ENCODE measurements around the gene TNIP2.

Gene TNIP2, protein sequence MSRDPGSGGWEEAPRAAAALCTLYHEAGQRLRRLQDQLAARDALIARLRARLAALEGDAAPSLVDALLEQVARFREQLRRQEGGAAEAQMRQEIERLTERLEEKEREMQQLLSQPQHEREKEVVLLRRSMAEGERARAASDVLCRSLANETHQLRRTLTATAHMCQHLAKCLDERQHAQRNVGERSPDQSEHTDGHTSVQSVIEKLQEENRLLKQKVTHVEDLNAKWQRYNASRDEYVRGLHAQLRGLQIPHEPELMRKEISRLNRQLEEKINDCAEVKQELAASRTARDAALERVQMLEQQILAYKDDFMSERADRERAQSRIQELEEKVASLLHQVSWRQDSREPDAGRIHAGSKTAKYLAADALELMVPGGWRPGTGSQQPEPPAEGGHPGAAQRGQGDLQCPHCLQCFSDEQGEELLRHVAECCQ
- total RNA-seq = 44.0 to 142 (median 71.0) reads per million in 3 experiments

DNA sequence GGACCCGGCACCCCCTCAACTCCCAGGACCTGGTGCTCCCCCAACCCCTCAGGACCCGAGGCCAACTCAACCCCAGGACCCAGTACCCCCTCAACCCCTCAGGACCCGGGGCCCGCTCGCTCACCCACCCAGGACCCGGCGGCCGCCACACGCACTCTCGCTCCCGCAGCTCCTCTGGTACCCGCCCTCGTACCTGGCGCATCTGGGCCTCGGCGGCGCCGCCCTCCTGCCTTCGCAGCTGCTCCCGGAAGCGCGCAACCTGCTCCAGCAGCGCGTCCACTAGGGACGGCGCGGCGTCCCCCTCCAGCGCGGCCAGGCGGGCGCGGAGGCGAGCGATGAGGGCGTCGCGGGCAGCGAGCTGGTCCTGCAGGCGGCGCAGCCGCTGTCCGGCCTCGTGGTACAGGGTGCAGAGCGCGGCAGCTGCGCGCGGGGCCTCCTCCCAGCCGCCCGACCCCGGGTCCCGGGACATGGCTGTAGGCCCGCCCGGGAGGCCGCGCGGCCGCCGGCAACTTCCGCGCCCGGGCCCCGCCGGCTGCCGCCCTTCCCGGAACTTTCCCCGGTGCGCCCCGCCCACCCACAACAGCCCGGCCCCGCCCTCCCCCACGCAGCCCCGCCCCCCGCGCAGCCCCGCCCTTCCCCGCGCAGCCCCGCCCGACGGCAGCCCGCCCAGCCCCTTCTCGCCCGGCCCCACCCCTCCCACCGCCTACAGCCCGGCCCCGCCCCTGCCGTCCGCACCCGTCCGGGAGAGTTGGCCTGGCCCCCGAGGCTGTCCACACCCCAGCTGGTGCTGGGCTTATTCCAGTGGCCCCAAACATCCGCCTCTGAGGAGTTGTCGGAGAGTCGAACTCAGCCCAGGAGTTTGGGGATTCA lies at the start of gene TNIP2:
Gene TNIP2, minus strand, starts transcription at position 516 of the 870 bp plus-strand sequence. Its CDS starts 47 bp downstream, at position 469.
- peak; percentile 77 for DNase-seq

DNA sequence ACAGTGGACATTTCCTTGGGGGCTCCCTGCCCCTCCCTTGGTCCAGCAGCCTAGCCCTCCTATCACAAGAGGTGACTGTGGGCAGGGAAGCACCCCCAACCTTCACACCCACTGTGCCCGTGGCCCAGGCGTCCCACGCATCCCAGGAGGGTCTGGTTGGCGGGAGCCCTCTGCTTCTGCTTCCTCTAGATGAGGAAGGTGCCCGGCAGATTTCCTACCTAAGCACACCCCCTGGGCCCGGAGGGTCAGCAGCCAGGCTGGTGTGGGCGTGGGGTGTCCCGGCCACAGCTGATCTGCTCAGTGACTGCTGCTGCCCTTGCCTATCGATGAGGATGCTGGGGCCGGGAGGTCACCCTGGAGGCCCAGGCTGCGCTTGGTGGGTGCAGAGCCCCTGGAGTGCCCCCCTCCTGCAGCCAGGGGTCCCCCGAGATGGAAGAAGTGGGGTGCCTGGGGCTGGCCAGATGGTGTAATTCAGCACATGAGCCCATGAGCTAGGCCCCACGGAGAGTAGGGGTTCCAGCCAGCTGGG lies 48.9 kb upstream of the TNIP2 start:
- no peak for DNase-seq

DNA sequence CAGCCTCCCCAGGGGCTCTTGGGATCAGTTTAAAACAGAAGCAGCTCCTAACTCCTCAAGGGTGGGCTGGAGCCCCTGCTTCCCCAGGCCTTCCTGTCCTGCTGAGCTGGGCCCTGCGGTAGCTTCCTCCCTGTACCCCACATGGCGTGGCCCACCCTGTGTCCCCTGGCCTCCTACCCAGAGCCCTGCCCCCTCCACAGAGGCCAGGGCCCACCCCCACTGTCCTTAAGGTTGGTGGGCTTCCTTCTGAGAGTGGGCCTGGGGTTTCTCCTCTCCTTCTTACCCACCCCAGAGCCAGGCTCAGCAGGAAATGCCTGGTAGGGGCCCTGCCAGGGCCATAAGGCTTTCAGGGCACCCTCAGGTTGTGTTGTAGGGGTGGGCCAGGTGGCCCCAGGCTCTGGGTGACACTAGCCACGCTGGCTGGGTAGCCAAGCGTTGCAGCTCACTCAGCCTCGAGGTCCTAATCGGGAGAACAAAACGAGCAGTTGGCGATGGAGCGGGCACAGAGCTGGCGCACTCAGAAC lies 48.4 kb upstream of the TNIP2 start:
- DNase-seq = no peak

DNA sequence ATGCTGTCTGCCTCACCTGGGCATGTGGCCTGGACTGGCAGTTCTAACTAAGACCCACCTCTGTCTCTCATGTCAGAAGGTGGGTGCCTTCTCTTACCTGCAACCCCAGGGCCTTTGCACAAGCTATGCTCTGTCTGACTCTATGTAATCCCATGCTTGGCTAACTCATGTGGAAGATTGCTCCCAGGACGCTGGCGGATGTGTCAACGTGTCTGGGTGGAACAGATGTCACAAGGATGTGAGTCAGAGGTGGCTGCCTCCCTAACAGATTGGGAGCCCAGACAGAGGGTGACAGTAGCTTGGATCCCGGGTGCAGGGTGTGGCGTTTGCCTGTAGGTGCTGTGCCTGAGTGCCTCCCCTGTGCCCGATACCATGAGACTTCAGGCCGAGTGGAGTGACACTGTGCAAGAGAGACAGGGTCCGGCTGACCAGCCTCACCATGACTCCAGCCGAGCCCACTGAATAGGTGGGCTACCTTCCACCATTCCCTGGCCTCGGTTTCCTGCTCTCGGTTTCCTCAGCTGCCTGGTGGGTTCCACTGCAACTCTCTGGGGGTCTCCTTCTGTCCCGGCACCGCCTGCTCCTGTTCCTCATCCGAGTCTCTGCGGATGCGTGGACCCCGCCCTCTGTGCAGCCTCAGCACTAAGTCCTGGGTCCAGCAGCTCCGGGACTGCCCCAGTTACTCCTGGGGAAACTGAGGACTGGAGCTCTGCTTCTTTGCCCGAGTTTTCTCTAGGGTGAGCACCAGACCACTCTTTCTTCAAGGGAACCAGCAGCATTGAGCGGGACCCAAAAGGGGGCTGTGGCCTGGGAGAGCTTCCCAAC lies 47.7 kb upstream of the TNIP2 start:
- DNase-seq = no peak

DNA sequence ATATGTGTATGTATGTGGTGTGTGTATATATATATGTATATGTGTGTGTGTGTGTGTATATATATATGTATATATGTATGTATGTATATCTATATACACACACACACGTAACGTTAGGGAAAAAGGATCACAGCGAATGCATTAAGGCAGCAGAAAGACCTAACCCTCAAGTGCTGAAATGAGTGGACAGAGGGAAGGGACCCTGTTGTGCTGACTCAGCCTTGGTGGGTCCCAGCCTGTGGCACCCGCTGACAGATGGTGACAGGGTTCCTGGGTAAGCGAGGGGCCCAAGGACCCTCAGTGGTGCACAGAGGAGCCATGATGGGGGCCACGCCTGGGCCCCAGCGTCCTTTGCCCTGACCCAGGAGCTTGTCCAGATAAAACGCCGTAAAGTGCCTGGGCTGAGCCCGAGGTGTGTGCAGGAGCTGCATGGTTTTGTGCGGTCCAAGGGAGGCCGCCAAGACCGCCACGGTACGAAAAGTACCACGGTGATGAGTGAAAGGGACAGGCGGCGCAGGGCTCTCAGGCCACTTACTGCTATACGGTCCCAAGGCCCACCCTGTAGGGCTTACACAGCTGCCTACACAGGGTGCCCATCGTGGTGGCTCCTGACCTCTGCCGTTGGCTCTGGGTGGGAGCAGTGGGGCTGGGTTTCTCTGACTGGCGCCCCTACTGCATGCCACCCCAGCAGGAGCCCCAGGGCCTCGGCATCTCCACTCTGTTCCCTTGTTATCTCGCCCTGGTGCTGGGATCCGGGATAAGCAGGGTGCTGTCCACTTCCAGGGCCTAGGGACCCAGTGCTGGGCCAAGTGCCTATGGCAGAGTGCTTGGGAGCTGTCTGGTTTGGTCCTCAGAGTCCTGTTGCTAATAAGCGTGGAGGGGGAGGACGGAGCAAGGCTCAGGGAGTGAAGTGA lies 46.7 kb upstream of the TNIP2 start:
- DNase-seq = no peak

DNA sequence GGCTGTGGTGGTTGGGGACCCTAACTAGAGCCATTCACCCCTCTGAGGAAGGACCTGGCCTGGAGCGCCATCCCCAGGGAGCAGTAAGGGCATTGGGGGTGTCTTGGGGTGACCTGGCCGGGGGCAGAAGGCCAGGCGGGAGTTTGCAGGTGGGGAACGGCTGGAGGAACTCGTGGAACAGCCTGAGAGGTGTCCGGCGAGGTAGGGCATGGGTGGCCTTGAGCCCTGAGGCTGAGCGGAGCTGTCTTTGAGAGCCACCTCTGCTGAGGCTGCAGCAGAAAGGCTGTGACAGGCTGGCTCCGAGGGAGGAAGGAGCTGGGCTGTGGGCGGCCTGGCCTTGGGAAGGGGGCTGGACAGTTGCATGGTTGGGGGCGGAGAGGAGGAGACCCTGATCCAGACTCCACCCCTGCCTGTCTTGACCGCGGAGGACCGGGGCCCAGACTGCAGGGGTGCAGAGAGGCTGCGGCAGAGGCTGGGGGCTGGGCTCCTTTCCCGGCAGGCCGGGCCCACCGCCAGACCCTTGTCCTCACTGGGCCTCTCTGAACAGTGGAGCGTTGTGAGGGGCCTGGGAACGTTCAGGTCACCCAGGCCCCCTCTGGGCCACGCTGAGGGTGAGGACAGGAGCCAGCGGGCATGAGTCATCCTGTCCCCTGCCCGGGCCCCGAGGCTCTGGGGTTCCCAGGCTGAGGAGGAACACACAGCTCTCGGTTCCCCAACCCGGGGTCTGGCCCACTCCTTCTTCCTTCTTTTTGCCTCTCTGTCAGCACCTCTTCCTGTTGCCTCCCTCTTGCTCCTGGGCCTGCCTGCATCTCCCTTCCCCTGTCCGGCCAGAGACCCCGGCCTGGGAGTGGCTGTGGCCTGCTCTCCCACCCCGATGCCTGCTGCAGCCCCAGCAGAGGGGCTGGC lies 44.8 kb upstream of the TNIP2 start:
- DNase-seq = no peak

DNA sequence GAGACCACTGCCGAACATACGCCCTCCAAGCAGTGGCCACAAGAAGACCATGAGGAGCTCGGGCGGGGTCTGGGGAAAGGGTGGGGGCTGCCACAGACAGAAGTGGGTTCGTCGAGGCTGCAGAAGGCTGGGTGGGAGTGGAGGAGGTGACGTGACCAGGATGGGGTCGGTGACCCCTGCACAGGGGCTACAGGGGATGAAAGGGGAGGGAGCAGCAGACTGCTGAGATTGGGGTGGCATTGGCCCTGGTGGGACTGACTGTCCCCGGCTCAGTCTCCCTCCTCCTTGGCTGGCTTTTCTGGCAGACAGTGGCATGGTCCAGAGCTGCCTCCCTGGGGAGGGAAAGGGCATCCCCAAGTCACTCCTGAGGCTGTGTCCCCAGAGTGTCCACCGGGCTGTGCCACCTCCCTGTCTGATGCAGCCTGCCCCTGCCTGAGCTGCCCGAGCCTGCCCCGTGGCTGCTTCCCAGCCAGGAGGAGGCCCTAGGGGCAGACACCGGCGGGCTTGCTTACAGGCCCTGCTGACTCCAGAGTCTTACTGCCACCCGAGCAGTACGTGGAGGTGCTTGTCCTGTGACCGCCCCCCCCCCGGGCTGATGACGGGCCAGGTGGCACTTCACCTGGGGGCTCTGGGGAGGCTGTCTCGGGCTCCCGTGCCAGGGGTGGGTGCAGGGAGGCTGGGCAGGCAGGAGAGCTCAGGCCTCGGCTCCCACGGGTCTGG lies 44.0 kb upstream of the TNIP2 start:
- no peak for DNase-seq

DNA sequence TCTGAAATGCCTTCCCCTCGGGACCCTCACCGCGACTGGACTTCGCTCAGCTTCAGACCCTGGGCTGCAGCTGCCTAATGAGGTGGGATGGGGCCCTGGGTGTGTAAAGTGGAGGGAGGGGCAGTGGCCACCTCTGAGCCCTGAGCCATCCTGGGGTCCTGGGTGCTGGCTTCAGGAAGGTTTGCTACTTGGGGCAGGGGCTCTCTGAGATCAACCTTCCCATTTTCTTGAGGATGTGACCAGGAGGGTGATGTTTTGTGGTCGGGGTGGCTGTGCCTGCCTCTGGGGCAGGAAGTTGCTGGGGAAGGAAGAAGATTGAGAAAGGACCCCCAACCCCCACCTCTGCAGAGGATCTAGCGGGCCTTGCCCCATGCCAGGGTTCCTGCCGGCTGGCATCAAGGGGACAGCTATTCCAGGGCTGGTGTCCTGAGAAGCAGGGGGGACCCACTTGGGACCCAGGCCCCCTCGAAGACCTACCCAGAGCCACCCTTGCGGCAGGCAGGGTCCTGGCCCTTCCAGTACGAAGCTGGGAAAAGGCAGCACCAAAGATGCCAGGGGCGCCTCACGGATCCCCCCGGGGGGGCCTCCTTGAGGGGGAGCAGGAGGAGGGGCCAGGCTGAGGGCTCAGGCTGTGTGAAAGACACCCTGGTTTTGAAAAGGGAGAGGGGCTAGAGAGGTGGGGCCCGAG lies 43.2 kb upstream of the TNIP2 start:
- DNase-seq = no peak

DNA sequence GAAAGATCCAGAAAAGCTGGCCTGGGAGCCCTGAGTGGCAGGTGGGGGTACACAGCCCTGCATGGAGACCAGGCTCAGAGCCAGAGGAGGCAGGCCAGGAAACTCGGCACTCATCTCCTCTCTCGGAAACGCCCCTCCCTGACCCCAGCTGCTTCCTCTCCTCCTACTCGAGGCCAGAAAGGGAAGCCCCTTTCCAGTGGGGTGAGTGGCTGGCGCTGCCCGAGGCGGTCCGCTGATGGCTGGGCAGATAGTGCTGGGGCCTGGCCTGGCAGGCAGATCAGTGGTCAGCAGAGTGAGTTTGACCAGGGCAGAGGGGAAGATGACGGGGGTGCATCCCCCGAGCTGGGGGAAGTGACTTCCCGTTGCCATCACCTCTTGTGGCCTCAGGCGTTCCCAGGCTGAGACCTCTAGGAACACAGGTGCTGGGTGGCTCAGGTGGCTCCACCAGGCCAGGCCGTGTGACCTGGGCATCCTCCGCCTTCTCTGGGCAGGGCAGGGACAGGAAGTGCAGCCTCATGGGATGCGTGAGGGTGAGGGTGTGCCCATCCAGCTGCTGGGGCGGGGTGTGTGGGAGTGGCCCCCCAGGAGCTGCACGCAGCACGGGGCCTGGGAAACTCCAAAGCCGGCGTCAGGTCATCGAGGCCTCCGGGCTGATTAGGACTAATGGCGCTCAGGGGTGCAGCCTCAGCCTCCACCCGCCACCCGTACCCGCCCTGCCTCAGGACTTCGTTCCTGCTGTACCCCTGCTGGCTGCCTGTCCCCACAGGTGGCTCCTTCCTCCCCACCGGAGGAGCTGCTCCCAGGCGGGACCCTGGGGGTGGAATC lies 42.5 kb upstream of the TNIP2 start:
- peak; percentile 46 for DNase-seq

DNA sequence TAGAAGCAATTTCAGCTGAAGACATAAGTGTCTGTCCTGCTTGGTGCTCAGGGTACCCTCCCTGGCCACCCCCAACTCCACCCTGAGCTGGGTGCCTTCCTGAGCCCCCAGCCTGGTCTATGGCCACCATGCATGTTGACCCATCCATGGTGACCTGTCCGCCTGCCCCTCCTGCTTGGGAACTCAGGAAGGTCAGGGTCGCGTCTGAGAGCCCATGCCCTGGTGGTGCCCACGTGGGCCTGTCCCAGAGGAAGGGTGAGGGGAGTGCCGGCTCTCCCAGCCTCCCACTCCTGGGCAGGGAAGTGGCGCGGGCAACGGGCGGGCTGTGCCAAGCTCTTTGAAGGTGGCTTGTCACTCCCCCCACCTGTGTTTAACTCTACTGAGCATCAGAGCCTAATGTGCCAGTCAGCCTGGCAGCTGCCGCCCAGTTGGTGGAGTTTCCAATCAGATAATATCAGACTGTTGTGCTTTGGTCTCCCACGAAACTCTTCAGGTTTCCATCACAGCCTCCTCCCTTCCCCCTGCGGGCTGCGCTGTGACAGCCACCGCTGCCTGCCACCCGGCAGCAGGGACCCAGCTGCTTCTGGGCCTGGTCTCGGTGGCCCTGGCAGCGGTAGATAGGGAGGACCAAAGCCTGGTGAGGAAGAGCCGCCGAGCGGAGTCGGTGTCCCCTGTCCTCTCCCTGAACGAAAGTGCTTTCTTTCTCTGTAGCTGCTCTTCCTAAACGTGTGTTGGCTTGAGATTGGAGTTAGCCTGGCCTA lies 41.6 kb upstream of the TNIP2 start:
- DNase-seq = peak; percentile 64

DNA sequence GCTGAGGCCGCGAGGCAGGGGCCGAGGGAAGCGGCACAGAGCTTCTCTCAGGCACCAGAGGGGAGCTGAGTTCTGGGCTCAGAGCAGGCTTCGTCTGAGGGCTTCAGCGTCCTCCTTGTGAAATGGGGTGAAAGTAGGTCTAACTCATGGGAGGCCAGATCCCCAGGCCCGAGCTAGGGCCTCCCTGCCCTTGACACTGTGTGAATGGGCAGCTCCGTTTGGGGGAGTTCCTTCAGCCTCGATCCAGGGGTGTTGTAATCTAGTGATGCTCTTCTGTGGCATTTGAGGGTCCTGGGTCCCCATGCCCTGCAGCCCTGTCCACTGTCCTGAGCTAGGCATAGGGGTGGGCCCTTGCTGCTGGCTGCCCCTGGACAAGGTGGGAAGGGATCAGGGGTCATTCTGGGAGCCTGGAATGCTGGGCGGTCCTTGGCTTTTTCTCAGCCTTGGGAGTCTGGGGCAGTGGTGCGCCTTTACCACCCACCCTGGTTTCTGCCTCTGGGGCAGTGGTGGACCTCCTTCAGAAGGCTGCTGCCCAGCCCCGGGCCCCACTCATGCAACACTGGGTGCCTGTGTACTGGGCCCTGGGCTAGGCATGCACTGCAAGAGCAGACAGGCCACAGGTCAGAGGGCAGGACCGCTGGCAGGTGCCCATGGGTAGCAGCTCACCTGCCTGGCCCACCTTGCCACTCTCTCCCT lies 40.9 kb upstream of the TNIP2 start:
- no peak for DNase-seq

DNA sequence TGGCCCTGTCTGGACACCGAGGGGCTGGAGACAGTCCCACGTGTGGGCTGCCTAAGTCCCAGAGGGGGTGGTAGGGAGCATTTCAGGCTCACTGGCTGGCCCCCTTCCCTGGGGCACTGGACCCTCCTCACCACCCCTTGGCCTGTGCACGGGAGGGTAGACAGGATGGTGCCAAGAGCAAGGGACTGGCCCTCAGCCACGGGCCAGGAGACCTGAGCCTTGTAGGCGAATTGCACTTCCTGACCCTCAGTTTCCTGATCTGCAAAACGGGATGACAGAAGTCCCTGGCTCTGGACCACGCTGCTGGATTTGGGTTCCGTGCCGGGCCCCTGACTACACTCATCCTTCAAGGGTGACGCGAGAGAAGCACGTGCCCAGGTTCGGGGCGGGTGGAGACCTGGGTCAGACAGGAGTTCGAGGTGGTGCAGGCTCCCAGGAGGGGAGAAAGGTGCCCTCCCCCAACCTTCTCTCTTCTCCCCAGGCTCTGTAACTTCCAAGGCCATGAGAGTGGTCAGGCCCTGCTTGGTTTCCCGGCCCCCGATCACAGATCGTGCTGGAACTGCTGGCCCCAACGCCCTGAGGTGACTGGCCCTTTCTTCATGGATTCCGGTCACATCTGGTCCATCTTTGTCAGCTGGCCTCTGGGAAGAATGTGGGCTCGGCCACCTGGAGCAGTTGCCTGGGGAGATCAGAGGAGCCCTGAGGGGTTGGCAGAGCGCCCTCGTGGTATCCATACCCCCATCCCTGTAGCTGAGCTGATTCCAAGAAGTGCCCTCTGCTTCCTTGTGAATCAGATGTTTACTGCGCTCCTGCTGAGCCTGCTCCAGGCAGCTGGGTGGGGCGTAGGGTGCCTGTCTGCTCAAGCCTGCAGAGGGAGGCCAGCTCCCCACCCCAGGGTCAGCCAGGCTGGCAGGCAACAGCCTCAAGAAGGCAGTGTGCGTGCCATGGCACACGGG lies 40.0 kb upstream of the TNIP2 start:
- DNase-seq = no peak

DNA sequence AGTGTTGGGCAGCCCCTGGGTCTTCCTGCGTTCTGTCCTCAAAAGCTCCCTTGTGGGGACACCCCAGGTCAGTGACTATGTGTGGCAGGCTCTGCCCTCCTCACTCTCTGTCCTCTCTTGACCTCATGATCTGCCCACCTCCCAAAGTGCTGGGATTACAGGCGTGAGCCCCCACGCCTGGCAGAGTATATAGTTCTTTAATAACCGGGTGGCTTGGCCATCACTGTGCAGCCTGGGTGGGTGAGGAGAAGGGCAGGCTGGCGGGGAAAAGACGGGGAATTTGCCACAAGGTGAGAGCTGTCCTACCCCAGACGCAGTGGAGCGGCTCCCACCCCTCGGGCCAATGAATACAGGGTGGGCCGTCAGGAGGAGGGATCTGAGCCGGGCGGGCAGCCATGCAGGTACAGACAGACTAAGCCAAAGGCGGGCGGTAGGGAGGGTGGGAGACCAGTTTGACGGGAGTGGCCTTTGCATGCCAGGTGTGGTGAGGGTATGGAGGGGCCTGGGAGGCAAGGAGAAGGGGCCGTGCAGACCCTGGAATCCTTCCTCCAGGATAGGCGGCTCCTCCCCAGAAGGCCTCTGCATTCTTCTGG lies 39.3 kb upstream of the TNIP2 start:
- DNase-seq = no peak

DNA sequence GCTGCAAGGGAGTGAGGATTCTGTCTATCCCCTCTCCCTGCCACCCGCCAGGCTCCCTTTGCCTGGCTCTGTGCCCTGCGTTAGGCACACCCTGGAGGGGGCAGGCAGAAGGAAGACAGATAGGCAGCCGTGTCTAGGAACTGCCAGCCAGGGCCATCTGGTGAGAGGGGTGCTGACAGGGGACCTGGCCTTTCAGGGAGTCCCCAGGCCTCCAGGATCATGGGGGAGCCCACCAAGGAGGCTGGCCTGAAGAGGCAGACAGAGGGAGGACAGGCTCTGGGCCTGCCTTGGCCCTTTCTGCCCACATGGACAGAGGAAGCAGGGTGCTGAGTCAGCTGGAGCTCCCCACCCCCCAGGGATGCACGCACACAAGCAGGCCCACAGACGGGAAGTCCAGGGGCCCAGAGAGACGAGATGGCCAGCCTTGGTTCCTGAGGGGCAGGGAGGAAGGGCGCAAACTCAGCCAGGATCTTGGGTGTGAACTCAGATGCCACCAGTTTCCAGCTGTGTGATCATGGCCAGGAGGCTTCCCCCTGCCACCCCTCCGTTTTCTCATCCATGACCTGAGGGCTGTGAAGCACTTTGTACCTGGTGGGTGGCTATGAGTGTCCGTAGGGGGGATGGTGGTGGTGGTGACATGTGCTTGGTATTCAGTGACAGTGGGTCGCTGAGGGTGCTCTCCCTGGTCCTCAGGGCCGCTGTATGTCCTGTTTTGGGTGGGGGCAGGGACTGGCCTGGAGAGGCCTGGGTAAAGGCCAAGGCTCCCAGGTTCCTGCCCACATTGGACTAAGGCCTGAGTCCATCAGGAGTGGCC lies 38.6 kb upstream of the TNIP2 start:
- DNase-seq = no peak

Measured in central memory CD4-positive, alpha-beta T cell (primary cell).